CD1c-positive myeloid dendritic cell (primary cell): Measurements from ENCODE around the gene REX1BD.

ENCODE experiments used
- DNase-seq: peaks from one replicate; pipeline ENCODE4 v3.0.0-alpha.2; 2016; ENCODE audit errors: extremely low spot score

Gene REX1BD

DNA sequence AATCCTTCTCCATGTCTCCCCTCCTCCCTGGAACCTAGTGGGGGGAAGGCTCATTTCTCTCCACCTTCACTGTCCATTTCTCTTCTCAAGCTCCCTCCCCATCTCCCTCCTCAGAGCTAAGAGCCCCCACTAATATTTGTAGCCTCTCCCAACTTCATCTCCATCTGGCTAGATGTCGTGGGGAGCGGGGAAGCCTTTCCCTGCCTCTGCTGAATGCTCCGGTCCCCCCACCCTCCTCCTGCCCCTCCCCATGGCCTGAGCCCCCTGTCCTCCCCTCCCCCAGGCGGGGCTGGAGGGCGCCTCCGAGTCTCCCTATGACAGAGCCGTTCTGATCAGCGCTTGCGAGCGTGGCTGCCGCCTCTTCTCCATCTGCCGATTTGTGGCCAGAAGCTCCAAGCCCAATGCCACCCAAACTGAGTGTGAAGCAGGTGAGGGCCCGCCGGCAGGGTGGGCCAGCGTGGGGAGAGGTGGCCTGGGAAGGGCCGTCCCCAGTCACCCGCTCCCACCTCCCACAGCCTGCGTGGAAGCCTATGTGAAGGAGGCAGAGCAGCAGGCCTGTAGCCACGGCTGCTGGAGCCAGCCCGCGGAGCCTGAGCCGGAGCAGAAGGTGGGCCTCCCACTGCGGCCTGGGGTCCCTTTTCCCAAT, 25.1 kb downstream of the REX1BD start:
- no peak for DNase-seq

- no peak for DNase-seq
Observed at GRCh38 chr19:18616023-18616422, 27.4 kb downstream of the REX1BD start.

GRCh38 chr19:18617562-18617961, 29.0 kb downstream of the REX1BD start:
- DNase-seq: no peak

GRCh38 chr19:18618236-18618635, 29.6 kb downstream of the REX1BD start:
- DNase-seq: no peak

DNA sequence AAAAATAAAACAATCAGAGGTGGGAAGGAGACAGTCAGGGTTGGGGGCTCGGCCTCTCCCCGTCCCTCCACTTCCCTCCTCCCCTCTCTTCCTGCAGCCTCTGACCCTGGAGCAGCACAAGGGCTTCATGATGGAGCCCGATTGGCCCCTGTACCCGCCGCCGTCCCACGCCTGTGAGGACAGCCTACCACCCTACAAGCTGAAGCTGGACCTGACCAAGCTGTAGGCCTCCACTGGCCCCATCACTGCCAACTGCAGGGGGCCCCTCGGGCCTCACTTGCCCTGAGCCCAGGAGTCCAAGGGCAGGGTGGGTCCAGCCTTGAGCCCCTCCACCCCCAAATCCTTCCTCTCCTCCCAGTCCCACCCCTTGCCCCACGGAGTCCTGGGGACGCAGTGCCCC, 31.7 kb downstream of the REX1BD start:
- no peak for DNase-seq

DNA sequence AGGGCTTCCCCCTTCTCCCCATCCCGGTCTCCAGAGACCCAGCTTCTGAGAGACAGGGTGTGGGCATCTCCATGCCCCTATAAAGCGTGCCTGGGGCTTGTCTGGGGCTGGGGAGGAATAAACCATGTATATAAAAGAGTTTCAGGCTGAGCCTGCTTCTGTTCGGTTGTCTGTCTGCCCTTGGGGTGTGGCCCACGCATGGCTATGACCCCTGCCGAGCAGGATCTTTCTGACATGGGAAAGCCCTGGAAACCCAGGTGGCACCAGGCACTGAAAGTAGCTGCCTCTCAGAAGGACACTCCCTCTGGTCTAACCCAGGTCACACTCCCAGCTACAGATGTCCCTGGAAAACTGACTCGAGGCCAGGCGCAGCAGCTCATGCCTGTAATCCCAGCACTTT, 32.3 kb downstream of the REX1BD start:
- no peak for DNase-seq

DNA sequence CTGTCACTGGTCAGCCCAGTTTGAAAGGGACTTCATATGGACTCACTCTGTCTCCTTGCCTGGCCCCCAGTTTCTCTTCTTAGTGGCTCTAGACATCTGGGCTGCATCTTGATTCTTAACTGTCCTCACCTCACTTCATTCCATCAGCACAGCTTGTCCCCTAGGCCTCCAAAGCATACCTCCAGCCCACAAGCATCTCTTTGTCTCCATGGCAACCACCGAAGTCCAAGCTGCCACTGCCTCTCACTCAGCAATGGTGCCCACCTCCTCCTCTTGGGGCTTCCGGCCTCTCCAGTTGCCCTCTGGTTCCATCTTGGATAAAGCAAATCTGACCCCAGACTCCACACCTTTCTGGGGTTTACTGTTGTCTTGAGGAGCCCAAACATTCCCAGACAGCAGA, 38.3 kb downstream of the REX1BD start:
- DNase-seq: no peak

DNA sequence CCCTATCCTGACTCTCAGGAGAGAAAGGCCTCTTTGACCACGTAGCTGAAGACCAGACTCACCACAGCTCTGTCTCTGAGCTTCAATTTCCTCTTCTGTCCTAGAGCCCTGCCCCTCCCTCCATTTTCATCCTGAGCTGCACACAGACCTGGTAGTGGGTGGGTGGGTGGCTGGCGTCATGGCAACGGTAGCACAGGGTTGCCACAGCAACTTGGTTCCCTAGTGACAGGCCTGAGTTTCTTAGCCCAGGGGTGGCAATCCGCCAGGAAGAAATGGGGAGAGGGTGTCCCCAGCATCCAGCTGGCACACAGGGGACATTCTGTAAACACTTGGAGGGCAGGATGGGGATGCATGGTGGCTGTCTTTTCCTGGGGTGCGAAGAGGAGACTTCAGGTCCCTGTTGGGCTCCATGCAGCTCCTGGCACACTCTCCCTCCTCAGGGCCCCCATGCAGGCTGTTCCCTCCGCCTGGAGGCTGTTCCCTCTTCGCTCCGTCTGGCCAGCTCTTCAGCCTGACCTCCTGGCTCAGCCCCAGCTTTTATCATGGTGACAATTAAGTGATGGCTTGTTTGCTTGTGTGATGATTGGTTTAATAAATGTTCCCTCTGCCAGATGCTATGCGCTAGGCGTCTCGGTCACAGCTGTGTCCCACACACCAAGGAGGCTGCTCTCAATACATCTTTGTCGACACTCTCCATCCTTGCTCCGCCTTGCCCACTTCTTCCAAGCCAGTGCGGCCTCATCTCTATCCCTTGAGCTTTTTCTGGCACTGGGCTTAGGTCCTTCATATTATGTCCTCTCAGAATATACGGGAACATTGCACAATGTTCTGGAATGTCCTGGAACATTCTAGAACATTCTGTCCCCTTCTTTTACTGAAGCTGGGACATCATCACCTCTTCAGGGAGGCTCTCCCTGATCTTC, 40.8 kb downstream of the REX1BD start:
- DNase-seq: peak; percentile 45

GRCh38 chr19:18633321-18633720, 44.7 kb downstream of the REX1BD start:
- no peak for DNase-seq

DNA sequence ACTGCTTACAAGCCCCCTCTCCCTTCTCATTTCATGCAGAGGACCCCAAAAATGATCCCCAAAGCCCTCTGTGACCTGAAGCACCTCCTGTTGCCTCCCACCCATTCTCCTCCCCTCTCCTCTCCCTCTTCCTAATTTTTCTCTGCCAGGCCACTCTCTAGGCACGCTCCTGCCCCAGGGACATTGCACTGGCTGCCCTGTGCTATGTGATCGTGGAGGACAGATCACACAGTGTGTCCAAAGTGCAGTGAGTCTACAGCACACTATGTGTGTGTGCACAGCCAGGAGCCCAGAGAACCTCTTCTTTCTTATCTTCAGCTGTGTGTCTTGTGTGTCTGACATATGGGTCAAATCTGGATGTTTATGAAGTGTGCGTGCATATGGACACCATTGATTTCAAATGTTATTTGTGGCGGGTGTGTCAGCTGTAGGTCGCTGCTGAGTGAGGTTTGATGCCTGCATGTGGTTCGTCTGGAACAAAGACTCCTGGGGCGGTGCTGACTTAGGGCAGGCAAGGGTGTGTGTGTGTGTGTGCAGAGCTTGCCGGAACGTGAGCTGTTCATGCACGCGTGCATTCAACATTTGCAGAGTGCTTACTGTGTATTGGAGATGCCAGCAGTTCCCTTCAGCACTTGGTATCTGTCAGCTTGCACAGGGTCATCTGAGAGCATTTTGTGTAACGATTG, 46.2 kb downstream of the REX1BD start:
- no peak for DNase-seq

- DNase-seq: no peak
Observed at GRCh38 chr19:18635831-18636182, 47.2 kb downstream of the REX1BD start.

DNA sequence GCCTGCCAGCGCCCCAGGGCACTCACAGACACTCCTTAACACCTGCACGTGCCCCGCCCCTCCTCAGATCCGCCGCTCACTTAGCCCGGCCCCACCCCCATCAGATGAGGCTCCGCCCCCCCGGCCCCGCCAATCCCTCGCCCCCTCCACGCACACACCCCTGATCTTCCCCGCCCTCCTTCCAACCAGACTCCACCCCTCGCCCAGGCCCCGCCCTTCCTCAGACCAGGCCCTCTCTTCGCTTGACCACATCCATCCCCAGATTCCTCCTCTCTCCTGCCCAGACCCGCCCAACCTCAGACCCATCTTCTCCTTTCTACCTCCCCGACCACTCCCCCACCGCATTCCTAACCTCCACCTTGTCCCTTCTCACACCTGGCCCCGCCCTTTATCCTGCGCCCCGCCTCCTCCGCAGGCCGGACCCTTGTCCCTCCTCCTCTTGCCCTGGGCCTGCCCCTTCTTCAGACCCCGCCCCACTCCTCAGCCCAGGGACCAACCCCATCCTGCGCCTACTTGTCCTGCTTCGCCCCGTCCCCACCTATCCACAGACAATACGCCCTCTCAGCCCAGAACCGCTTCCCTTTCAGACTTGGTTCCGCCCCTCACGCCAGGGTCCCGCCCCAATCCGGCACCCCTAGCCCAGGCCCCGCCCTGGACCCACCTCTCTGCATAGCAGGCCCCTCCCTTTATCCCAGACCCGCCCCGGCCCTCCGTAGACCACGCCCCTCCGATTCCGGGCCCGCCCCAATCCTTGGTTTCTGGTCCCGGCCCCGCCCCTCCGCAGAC, 47.8 kb downstream of the REX1BD start:
- DNase-seq: peak; percentile 99

DNA sequence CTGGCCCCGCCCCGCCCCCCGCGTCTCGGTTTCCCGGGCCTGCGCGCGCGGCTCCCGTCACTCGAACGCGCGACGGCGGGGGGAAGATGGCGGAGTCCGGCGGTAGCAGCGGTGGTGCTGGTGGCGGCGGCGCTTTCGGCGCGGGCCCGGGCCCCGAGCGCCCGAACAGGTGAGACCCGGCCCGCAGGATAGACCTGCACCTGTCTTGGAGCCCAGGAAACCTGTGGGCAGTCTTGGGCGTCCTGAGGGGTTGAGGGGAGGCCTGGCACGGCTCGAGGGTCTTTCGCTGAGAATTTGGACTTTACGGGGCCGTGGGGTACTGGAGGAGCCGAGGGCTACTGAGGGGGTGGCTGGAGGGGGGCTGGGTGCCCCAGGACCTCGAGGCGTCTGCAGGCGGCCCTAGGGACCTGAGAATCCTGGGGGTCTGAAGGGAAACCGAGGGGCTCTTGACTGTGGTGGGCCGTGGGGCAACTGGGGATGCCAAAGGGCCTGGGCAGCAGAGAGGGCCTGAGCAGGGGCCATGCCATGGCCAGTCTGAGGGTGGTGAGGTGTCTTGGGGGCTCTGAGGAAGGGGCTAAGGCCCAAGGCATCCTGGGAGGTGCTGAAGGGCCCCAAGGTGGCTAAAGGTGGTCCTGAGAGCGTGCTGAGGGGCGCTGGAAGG, 48.5 kb downstream of the REX1BD start, which contains the start of gene KLHL26:
Gene KLHL26 (plus strand): TSS at position 60 of the 661 bp plus-strand sequence. CDS start 27 bp downstream, at position 87.
- DNase-seq: no peak

DNA sequence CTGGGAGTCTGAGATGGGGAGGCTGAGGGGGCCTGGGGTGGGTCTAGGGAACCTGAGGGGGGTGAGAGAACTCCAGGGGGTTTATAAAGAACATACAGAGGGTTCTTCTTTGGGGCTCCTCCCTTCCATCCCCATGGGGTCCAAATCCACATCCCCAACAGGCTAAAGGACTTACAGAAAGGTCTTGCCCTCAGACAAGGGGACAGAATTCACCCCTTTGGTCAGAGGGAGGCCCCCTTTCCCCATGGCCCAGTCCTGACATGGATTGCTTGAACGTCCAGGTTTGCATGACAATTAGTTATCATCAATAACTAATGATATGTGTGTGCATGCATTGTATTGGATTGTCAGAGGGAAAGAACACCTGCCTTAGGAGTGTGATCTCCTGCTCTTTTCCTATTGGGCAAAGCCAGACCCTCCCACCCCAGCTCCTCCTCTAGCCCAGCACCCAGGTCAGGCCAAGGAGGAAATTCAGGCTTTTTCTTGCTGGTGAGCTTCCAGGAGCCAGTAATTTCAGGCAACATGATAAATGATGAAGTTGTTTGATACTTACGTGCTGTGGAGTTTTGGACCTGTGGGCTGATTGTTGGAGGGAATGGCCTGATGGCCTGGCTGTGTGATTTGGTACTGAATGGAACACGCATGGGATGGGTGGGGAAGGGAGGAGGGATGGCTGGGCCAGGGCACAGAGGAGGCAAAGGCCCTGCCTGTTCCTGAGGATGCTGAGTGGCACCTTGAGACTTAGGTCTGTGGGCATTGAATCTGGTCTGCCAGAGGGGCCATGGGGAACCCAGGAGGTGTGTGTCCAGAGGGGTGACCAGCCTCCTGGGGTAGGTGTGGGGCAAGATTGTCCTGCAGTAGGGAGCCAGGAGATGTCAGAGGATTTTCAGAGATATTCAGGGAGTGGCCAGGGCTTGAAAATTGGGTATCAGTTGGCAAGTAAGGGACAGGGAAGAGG, 49.4 kb downstream of the REX1BD start:
- no peak for DNase-seq

DNA sequence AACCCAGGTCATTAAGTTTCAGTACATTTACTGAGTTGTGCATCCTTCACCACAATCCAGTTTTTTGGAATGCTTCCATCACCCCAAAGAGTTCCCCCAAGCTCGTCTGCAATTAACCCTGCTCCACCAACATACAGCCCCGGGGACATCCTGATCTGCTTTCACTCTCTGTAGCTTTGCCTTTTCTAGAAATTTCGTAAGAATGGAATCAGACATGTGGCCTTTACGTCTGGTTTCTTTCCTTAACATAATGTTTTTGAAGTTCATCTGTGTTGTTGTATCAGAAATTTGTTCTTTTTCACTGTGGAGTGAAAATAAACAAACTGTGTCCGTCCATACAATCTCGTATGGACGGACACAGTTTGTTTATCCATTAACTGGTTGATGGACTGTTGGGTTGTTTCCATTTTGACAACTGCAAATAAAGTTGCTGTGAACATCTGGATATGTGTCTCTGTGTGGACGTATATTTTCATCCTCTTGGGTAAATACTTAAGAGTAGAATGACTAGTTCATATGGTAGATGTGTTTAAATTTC, 51.2 kb downstream of the REX1BD start:
- DNase-seq: no peak
